ENCODE results near the gene OR51V1. TPM values are rescaled to one million over a fixed set of nuclear protein-coding genes. Genes with fewer than 3 reads are reported as not detected.
"Not testable (repeated sequence)": the region's sequence is repeated elsewhere in the genome, so short reads cannot be mapped to it uniquely, and the experiment has no call there.

The OR51V1 gene
- total and polyA plus RNA-seq, 5 experiments from 2014 or later, result not detected

DNA sequence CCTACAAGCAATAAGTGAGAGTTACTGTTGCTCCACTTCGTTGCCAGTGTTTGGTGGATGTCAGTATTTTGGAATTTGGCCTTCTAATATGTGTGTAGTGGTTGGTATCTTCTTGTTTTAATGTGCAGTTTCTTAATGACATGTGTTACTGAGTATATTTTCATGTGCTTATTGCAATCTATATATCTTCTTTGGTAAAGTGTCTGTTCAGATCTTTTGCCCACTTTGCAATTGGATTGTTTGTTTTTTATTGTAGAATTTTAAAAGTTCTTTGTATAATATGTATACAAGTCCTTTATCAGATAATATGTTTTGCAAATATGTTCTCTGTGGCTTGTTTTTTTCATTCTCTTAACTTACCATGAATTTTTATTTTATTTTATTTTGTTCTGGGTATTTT is 7.7 kb downstream of the OR51V1 start:
- Mint-ChIP-seq H3K4me1 (no peaks in the 10 kb centered on the region), H3K36me3 (peaks cover 0 to 9% (median 0%) of the 10 kb centered on the region in 3 donors), H3K27me3 (peaks cover 0 to 3% (median 0%) of the 10 kb centered on the region in 5 donors), H3K9me3 (peaks cover 0 to 37% (median 10%) of the 10 kb centered on the region in 9 donors), H3K4me3 (no peak overlapping the region), H3K27ac (no peak overlapping the region)
- POLR2A ChIA-PET, result no interaction called here
- DNase-seq, result no peak
- ATAC-seq, result no peak

DNA sequence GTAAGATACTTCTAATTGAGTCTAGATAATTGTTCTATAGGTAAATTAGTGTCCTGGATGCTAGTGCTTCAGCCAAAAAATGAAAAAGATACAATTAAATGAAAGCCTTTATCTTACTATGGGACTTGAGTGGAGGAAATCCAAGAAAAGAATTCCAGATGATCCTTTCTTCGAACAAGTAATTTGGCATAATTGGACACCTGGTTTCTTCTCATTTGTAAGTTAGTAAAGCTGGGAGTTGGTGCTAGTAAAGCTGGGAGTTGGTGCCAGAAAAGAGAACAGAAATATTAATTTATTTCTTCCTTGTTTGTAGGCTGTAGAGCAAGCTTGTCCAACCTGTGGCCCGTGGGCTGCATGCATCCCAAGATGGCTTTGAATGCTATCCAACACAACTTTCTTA is 12.3 kb downstream of the OR51V1 start:
- no peak overlapping the region for H3K27ac Mint-ChIP-seq
- H3K4me3 Mint-ChIP-seq, result no peak overlapping the region
- no peaks in the 10 kb centered on the region for H3K4me1 Mint-ChIP-seq
- peaks cover 0 to 12% (median 1%) of the 10 kb centered on the region in 5 donors for H3K27me3 Mint-ChIP-seq
- POLR2A ChIA-PET, result no interaction called here
- peaks cover 0 to 9% (median 0%) of the 10 kb centered on the region in 3 donors for H3K36me3 Mint-ChIP-seq
- H3K9me3 Mint-ChIP-seq, result peaks cover 0 to 26% (median 10%) of the 10 kb centered on the region in 9 donors
- ATAC-seq (no peak), DNase-seq (no peak)

DNA sequence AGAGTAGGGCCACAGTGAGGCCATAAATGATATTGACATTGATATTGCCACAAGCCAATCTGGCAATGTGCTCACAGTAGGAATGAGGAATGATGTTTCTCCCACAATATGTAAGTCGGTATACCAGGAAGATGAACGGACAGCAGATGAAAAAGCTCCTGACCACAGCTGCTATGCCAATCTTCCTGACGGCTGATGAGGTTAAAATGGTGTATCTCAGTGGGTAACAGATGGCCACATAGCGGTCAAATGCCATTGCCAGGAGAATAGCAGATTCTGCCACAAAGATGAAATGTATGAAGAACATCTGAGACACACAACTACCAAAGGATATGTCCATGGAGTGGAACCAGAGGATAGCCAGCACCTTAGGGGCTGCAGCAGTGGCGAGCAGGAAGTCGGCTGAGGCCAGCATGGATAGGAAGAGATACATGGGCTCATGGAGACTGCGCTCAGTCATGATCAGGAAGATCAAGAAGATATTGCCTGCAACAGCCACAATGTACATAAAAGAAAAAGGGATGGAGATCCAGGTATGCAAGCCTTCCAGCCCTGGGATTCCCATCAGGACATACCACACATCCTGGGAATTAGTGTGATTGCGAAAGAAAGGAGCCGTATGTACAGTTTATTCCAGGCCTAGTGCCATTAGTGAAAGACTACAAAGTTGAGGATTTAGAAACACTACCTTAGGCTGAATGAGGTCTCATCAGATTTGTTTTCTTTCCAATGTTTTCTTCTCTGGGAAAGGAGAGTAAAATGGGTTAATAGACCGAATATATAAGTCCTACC is 22.2 kb downstream of the OR51V1 start:
- H3K4me3 Mint-ChIP-seq, result no peak overlapping the region
- no peaks in the 10 kb centered on the region for H3K36me3 Mint-ChIP-seq
- no peak for DNase-seq
- ATAC-seq, result no peak
- POLR2A ChIA-PET, result no interaction called here
- peaks cover 0 to 5% (median 0%) of the 10 kb centered on the region in 9 donors for H3K9me3 Mint-ChIP-seq
- H3K27ac Mint-ChIP-seq, result no peak overlapping the region
- H3K27me3 Mint-ChIP-seq, result peaks cover 0 to 12% (median 9%) of the 10 kb centered on the region in 5 donors
- H3K4me1 Mint-ChIP-seq, result no peaks in the 10 kb centered on the region

DNA sequence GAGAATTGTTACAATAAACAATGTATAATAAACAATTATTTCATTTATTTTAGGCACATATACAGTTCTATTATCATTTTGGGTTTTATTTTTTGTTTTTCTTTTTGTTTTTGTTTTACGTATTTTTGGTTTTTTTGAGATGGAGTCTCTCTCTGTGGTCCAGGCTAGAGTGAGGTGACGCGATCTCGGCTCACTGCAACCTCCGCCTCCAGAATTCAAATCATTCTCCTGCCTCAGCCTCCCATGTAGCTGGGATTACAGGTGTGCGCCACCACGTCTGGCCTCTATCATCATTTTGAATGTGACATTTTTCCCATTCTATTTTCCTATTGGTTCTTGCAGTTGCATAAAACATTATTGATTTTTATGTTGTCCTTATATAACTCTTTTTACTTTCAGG is 25.5 kb downstream of the OR51V1 start:
- Mint-ChIP-seq H3K9me3 (peaks cover 0 to 5% (median 0%) of the 10 kb centered on the region in 9 donors), H3K4me1 (no peaks in the 10 kb centered on the region), H3K27ac (no peak overlapping the region), H3K27me3 (peaks cover 0 to 24% (median 11%) of the 10 kb centered on the region in 5 donors), H3K4me3 (no peak overlapping the region), H3K36me3 (no peaks in the 10 kb centered on the region)
- no peak for ATAC-seq
- no peak for DNase-seq
- POLR2A ChIA-PET, result no interaction called here

DNA sequence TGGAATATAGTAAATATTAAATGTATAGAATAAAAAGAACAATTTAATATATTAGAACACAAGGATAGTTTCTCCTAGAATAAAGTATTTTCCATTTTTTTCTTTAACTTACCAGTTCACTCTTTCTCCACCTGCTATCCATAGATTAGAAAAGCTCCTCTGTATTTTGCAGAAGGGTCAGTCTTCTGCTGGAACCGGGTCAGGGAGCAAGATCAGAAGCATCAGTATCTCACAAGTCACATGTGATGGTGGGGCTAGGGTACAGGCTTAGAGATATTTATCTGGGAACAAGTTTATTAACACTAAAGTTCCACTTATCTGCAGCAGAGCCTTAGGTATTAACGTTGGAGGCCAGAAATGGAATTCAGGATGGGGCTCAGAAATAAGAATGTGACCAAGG is 28.6 kb downstream of the OR51V1 start:
- no peak overlapping the region for H3K4me3 Mint-ChIP-seq
- H3K36me3 Mint-ChIP-seq, result no peaks in the 10 kb centered on the region
- H3K4me1 Mint-ChIP-seq, result no peaks in the 10 kb centered on the region
- peaks cover 0 to 16% (median 4%) of the 10 kb centered on the region in 5 donors for H3K27me3 Mint-ChIP-seq
- ATAC-seq (no peak), DNase-seq (no peak)
- H3K9me3 Mint-ChIP-seq, result no peaks in the 10 kb centered on the region
- POLR2A ChIA-PET, result no interaction called here
- no peak overlapping the region for H3K27ac Mint-ChIP-seq

DNA sequence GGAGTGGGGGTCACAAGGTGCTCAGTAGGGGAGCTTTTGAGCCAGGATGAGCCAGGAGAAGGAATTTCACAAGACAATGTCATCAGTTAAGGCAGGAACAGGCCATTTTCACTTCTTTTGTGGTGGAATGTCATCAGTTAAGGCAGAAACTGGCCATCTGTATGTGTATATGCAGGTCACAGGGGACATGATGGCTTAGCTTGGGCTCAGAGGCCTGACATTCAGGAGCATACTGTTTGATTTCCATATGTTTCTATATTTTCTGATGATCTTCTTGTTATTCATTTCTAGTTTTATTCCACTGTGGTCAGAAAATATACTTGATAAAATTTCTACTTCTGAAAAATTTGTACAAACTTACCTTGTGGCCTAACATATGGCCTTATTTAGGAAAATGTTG is 34.6 kb downstream of the OR51V1 start:
- peaks cover under 1 to 49% (median 6%) of the 10 kb centered on the region in 5 donors for H3K27me3 Mint-ChIP-seq
- H3K9me3 Mint-ChIP-seq, ATAC-seq, H3K4me1 Mint-ChIP-seq, H3K4me3 Mint-ChIP-seq, H3K36me3 Mint-ChIP-seq, POLR2A ChIA-PET, H3K27ac Mint-ChIP-seq, DNase-seq: not testable (repeated sequence)

DNA sequence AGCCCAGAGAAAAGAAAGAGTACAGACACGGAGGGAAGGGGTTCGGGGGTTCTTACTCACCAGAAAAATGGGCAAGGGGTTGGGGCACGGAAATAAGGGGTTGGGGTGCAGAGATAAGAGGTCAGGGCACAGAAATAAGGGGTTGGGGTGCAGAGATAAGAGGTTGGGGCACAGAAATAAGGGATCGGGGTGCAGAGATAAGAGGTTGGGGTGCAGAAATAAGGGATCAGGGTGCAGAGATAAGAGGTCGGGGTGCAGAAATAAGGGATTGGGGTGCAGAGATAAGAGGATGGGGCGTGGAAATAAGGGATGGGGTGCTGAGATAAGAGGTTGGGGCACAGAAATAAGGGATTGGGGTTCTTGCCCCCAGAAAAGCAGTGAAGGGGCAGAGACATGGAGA is 35.7 kb downstream of the OR51V1 start:
- H3K27ac Mint-ChIP-seq, H3K36me3 Mint-ChIP-seq, ATAC-seq, POLR2A ChIA-PET, H3K9me3 Mint-ChIP-seq, DNase-seq, H3K4me1 Mint-ChIP-seq, H3K4me3 Mint-ChIP-seq: not testable (repeated sequence)
- peaks cover 4 to 49% (median 8%) of the 10 kb centered on the region in 5 donors for H3K27me3 Mint-ChIP-seq

DNA sequence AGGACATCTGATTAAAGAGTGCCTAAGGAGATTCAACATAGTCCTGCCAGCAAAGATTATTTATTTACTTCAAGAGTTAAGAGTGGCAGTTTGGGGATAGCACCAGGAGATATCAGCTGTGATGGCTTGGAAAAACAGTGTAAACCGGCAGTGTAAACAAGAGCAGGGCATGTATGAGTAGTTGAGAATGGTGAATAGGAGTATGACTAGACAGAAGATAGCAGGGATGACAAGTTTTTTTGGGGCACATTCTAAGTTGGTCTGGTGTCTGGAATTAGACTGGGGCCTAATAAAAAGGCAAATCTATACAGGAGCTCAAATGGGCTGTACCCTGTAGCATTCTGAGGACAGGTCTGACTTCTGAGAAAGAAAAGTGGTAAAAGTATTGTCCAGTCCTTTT is 39.4 kb downstream of the OR51V1 start:
- H3K27ac Mint-ChIP-seq, H3K9me3 Mint-ChIP-seq, H3K36me3 Mint-ChIP-seq, DNase-seq, H3K4me1 Mint-ChIP-seq, H3K4me3 Mint-ChIP-seq, POLR2A ChIA-PET, ATAC-seq: not testable (repeated sequence)
- H3K27me3 Mint-ChIP-seq, result peaks cover 4 to 51% (median 10%) of the 10 kb centered on the region in 5 donors

DNA sequence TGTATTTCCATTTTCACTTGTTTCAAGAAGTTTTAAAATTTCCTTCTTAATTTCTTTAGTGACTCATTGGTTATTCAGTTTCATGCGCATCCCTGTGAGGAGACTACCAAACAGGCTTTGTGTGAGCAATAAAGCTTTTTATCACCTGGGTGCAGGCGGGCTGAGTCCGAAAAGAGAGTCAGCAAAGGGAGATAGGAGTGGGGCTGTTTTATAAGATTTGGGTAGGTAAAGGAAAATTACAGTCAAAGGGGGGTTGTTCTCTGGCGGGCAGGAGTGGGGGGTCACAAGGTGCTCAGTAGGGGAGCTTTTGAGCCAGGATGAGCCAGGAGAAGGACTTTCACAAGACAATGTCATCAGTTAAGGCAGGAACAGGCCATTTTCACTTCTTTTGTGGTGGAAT is 40.3 kb downstream of the OR51V1 start:
- ATAC-seq, H3K27ac Mint-ChIP-seq, H3K4me3 Mint-ChIP-seq, H3K36me3 Mint-ChIP-seq, DNase-seq, H3K9me3 Mint-ChIP-seq, POLR2A ChIA-PET, H3K4me1 Mint-ChIP-seq: not testable (repeated sequence)
- peaks cover 4 to 50% (median 10%) of the 10 kb centered on the region in 5 donors for H3K27me3 Mint-ChIP-seq

DNA sequence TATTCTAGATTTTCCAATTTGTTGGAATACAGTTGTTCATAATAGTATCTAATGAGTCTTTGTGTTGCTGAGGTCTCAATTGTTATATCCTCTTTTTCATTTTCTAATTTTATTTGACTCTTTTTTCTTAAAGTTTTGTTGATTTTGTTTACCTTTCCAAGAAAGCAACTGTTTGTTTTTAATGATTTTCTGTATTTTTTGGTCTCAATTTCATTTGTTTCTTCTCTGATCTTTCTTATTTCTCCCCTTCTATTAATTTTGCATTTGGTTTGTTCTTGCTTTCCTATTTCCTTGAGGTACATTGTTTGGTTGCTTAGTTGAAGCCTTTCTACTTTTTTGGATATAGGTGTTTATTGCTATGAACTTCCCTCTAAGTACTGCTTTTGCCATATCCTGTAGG is 40.7 kb downstream of the OR51V1 start:
- H3K4me1 Mint-ChIP-seq, result no peaks in the 10 kb centered on the region
- POLR2A ChIA-PET, result no interaction called here
- H3K27ac Mint-ChIP-seq, result no peak overlapping the region
- ATAC-seq (no peak), DNase-seq (no peak)
- peaks cover 0 to 4% (median 0%) of the 10 kb centered on the region in 9 donors for H3K9me3 Mint-ChIP-seq
- H3K27me3 Mint-ChIP-seq, result peaks cover 4 to 46% (median 10%) of the 10 kb centered on the region in 5 donors
- H3K36me3 Mint-ChIP-seq, result no peaks in the 10 kb centered on the region
- H3K4me3 Mint-ChIP-seq, result no peak overlapping the region

DNA sequence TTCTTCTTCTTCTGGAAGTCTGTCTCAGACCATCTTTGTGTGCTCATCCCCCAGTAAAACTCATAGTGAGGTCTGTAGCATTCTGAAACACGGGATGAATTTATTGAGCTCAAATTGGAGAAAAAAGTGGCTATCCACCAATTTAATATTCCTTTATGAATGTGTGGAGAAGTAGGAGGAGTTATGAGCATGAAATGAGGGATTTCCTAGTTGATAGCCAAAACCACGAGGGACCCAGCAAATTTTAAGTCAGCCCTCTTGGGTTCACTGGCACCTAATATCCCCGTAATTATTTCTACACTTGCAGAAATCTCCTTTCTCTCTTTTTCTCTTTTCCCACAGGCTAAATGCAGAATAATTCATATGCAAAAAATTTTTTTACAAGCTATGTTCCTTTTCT is 45.8 kb downstream of the OR51V1 start, which contains the start of gene OR52A1:
TSS of gene OR52A1 (minus strand) at position 101 of the 400 bp plus-strand sequence. CDS start 2,388 bp downstream, outside the sequence.
- no peak for ATAC-seq
- H3K36me3 Mint-ChIP-seq, result no peaks in the 10 kb centered on the region
- H3K4me3 Mint-ChIP-seq, result no peak within 1 kb of the TSS
- no peak for DNase-seq
- no peaks in the 10 kb centered on the region for H3K4me1 Mint-ChIP-seq
- POLR2A ChIA-PET, result no interaction called here
- H3K27ac Mint-ChIP-seq, result no peak within 1 kb of the TSS
- H3K9me3 Mint-ChIP-seq, result peaks cover 0 to 3% (median 0%) of the 10 kb centered on the region in 9 donors
- H3K27me3 Mint-ChIP-seq, result peaks cover 3 to 11% (median 4%) of the 10 kb centered on the region in 5 donors

DNA sequence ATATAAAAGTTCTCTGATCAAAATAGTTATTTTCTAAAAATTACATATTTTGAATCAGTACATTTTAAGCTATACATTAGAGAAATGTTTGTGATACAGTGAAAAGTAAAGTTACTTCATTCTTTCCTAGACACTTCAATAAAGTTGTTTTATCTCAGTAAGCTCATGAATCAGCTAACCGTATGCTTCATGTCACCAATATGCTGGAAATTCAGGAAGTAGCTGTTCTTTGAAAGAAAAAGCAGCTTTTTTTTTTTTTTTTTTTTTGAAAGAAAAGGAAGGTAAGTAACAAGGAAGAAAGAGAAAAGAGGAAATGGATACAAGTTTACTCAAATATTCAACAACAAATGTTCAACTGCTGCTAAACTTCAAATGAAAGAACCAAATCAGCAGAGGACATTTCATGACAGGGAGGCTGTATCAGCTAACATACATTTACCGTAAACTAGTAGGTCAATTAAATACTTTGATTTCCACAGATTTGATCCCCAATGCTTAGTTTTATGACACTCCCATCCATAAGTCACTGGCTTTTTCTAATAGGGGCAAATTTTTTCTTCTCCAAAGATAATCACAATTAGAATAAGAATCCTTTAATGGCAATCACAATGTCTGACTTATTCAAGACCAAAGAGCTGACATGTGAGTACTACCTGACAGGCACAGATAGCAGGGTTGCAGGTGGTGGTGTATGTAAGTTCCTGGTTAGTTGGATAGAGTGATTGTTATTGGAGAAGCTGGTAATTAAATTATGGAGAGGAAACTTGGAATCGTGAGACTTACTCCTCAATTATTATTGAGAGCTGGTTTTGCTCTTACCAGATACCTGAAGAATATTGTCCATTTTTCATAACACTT is 46.7 kb downstream of the OR51V1 start:
- Mint-ChIP-seq H3K4me3 (no peak overlapping the region), H3K36me3 (no peaks in the 10 kb centered on the region), H3K27ac (no peak overlapping the region), H3K4me1 (no peaks in the 10 kb centered on the region), H3K9me3 (peaks cover 0 to 3% (median 0%) of the 10 kb centered on the region in 9 donors), H3K27me3 (peaks cover 0 to 11% (median 4%) of the 10 kb centered on the region in 5 donors)
- DNase-seq, result no peak
- ATAC-seq, result no peak
- POLR2A ChIA-PET, result no interaction called here

DNA sequence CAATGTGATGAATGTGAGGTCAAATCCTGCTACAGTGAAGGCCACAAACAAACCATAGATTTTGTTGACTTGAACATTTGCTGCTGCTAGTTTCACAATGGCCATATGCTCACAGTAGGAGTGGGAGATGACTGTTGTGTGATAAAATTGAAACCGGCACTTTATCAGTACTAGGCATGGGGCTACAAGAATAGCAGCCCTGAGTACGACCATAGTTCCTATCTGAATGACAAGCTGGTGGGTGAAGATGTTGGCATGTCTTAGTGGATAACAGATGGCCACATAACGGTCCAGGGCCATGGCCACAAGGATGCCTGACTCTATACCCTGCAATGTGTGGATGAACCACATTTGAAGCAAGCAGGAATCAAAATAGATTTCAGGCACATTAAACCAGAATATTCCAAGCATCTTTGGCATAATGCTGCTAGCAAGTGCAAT is 48.7 kb downstream of the OR51V1 start:
- ATAC-seq (no peak), DNase-seq (no peak)
- Mint-ChIP-seq H3K9me3 (no peaks in the 10 kb centered on the region), H3K27ac (no peak overlapping the region), H3K4me1 (no peaks in the 10 kb centered on the region), H3K36me3 (no peaks in the 10 kb centered on the region), H3K4me3 (no peak overlapping the region), H3K27me3 (peaks cover 0 to 8% (median 3%) of the 10 kb centered on the region in 5 donors)
- POLR2A ChIA-PET, result no interaction called here
